BE2C (cell line): ENCODE results near the gene EPS8L1.

Experiments used
- DNase-seq: peaks from one replicate; pipeline ENCODE4 v3.0.0-alpha.2; 2020
- H3K27me3 ChIP-seq: fragments of 250-450 bp; sonication (Bioruptor Pico); 2 replicates; pipeline ENCODE4 v1.5.1; 2020; ENCODE audit warnings: mild to moderate bottlenecking
- H3K36me3 ChIP-seq: fragments of 250-450 bp; sonication (Bioruptor Pico); 2 replicates; pipeline ENCODE4 v1.5.1; 2020; ENCODE audit warnings: mild to moderate bottlenecking
- H3K4me1 ChIP-seq: fragments of 250-450 bp; sonication (Bioruptor Pico); 2 replicates; pipeline ENCODE4 v1.5.1; 2020
- H3K4me3 ChIP-seq: 2 replicates; pipeline ENCODE4 v1.5.1; 2011; ENCODE audit warnings: low read depth, low read length
- H3K9me3 ChIP-seq: fragments of 250-450 bp; sonication (Bioruptor Pico); 2 replicates; pipeline ENCODE4 v1.5.1; 2020
- TF ChIP-seq, protein P1 (sequence below): IDR thresholded peaks from 2 replicates; pipeline ENCODE4 v1.5.1; 2012; ENCODE audit warnings: mild to moderate bottlenecking, low read depth, low read length

EPS8L1 gene

DNA sequence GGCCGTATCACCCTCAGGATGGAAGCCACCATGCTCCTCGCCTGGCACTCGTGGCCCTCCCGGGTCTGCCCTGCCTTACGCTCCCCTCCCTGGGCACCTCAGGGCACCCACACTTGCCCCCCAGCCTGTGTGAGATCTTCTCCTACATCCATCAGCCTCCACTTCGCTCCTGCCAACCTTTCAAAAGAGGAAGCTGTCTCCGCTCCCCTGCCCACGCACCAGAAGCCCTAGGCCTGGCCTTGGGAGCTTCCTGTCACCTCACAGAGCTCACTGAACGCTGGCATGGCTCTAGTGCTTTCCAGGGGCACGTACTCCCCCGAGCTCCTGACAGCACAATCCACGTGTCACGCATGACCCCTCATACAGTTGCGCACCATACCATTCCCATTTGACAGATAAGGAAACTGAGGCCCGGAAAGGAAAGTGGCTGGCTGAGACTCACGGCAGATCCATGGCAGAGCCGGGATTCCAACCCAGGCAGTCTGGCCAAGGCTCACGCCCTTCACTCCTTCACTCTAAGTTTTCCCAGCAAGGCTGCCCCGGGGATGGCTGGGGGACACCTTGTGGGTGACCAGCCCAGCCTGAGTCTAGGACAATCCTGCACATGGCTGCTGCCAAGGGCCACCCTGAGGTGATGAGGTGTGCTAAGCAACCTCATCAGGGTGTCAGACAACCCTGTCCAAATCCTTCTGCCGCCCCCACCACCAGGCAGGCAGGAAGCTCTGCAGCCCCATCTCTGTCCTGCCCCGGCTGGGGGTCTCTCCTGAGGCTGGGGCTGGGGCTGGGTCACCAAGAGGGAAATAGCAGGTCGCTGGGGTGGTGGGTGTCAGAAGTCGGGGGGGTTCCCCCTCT, 22.4 kb downstream of the EPS8L1 start:
- peaks cover 9% of the 10 kb centered on the region; the same call in 1 of the 2 replicates for H3K36me3 ChIP-seq
- no peak overlapping the region for H3K4me3 ChIP-seq
- TF ChIP-seq, protein P1, sequence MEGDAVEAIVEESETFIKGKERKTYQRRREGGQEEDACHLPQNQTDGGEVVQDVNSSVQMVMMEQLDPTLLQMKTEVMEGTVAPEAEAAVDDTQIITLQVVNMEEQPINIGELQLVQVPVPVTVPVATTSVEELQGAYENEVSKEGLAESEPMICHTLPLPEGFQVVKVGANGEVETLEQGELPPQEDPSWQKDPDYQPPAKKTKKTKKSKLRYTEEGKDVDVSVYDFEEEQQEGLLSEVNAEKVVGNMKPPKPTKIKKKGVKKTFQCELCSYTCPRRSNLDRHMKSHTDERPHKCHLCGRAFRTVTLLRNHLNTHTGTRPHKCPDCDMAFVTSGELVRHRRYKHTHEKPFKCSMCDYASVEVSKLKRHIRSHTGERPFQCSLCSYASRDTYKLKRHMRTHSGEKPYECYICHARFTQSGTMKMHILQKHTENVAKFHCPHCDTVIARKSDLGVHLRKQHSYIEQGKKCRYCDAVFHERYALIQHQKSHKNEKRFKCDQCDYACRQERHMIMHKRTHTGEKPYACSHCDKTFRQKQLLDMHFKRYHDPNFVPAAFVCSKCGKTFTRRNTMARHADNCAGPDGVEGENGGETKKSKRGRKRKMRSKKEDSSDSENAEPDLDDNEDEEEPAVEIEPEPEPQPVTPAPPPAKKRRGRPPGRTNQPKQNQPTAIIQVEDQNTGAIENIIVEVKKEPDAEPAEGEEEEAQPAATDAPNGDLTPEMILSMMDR = no peak
- no peaks in the 10 kb centered on the region for H3K9me3 ChIP-seq
- no peaks in the 10 kb centered on the region for H3K27me3 ChIP-seq
- no peak for DNase-seq
- H3K4me1 ChIP-seq = no peaks in the 10 kb centered on the region

- no peak overlapping the region for H3K4me3 ChIP-seq
- H3K9me3 ChIP-seq = no peaks in the 10 kb centered on the region
- H3K4me1 ChIP-seq = no peaks in the 10 kb centered on the region
- DNase-seq = no peak
- peaks cover 14% of the 10 kb centered on the region; the same call in 1 of the 2 replicates for H3K36me3 ChIP-seq
- H3K27me3 ChIP-seq = no peaks in the 10 kb centered on the region
- TF ChIP-seq, protein P1 = 0 out of 2 replicates have a peak, but pooled peaks have one; percentile 1
These were observed 23.3 kb downstream of the EPS8L1 start for GRCh38 chr19:55098716-55099556.

DNA sequence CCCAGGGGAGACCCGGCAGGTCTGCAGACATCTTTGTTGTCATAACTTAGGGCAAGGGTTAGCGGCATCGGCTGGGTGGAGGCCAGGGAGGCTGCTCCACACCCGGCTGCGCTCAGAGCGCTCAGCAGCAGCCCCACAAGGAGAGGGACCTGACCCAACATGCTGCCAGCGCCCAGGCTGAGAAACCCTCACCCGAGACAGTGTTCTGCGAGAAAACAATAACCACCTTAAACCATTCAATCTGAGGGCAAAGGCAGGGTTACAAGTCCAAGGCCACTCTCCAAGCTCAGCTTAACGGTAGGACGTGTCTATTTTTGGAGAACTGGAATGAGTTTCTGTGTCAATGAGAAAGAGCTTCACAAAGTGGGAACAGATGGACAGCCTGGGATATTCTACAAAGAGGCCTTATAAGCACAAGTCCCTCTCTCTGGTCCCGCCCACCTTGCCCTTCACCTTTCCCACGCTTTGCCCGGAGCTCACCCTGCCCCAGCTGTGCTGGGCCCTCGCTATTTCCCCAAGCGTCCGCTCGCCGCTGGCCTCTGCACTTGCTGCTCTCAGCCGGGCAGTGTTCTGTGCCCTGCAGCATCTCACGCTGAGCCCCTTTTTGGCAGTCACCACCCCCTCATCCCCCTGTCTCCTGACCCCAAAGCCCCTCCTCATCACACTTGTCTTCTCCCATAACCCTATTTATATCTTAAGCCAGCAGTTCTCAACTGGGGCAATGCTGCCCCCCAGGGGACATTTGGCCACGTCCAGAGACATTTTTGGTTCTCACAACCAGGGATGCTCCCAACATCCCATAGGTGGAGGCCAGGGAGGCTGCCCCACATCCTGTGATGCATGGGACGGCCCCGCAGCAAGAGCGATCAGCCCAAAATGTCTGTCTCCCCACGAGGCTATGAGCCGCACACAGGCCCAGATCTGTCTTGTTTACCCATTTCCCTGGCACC, 24.2 kb downstream of the EPS8L1 start:
- H3K27me3 ChIP-seq = no peaks in the 10 kb centered on the region
- no peaks in the 10 kb centered on the region for H3K9me3 ChIP-seq
- H3K36me3 ChIP-seq = peaks cover 9% of the 10 kb centered on the region; the same call in 1 of the 2 replicates
- H3K4me3 ChIP-seq = no peak overlapping the region
- TF ChIP-seq, protein P1 = peak; percentile 39; the same call in 1 of the 2 replicates
- no peak for DNase-seq
- H3K4me1 ChIP-seq = no peaks in the 10 kb centered on the region

- peaks cover 9% of the 10 kb centered on the region; the same call in 1 of the 2 replicates for H3K36me3 ChIP-seq
- no peaks in the 10 kb centered on the region for H3K9me3 ChIP-seq
- no peaks in the 10 kb centered on the region for H3K27me3 ChIP-seq
- H3K4me1 ChIP-seq = no peaks in the 10 kb centered on the region
- no peak overlapping the region for H3K4me3 ChIP-seq
- no peak for DNase-seq
- TF ChIP-seq, protein P1 = no peak
These were observed 25.6 kb downstream of the EPS8L1 start for GRCh38 chr19:55101261-55101660.

- Histone ChIP-seq H3K4me1 (no peaks in the 10 kb centered on the region), H3K36me3 (peaks cover 9% of the 10 kb centered on the region; the same call in 1 of the 2 replicates), H3K9me3 (no peaks in the 10 kb centered on the region), H3K27me3 (no peaks in the 10 kb centered on the region), H3K4me3 (no peak overlapping the region)
- DNase-seq = no peak
- TF ChIP-seq, protein P1 = no peak
These were observed 27.5 kb downstream of the EPS8L1 start for GRCh38 chr19:55103190-55103589.
